Fibroblast of skin of abdomen (primary cell): ENCODE measurements around the gene TRIM72.
"Not testable (repeated sequence)": the region's sequence is repeated elsewhere in the genome, so short reads cannot be mapped to it uniquely, and the experiment has no call there.

Source experiments
- DNase-seq: peaks from one replicate; pipeline ENCODE4 v3.0.0-alpha.2; 2013

Gene TRIM72

GRCh38 chr16:31215287-31216162 lies 1.6 kb downstream of the TRIM72 start:
- peak; percentile 26 for DNase-seq

GRCh38 chr16:31216422-31217135 lies 2.7 kb downstream of the TRIM72 start, which contains the start of gene PYDC1:
Gene PYDC1, minus strand, starts transcription at chr16:31217135. Its CDS starts 107 bp downstream, at chr16:31217028.
- no peak for DNase-seq

GRCh38 chr16:31217136-31217530 lies 3.2 kb downstream of the TRIM72 start:
- DNase-seq = no peak

GRCh38 chr16:31219154-31219741 lies 5.3 kb downstream of the TRIM72 start:
- DNase-seq = no peak

- no peak for DNase-seq
These were observed 7.6 kb downstream of the TRIM72 start for GRCh38 chr16:31221357-31222160.

GRCh38 chr16:31223044-31223443 lies 9.1 kb downstream of the TRIM72 start:
- DNase-seq = no peak

GRCh38 chr16:31224092-31224955 lies 10.4 kb downstream of the TRIM72 start:
- no peak for DNase-seq

GRCh38 chr16:31225193-31225592 lies 11.3 kb downstream of the TRIM72 start:
- no peak for DNase-seq

GRCh38 chr16:31228206-31228605 lies 14.3 kb downstream of the TRIM72 start:
- DNase-seq = no peak

- DNase-seq = no peak
These were observed 15.6 kb downstream of the TRIM72 start for GRCh38 chr16:31229501-31229900.

GRCh38 chr16:31238041-31238440 lies 24.1 kb downstream of the TRIM72 start:
- DNase-seq = no peak

GRCh38 chr16:31242206-31242605 lies 28.3 kb downstream of the TRIM72 start:
- no peak for DNase-seq

GRCh38 chr16:31243734-31244670 lies 30.1 kb downstream of the TRIM72 start:
- DNase-seq = no peak

GRCh38 chr16:31245598-31245997 lies 31.7 kb downstream of the TRIM72 start:
- not testable (repeated sequence) for DNase-seq

GRCh38 chr16:31246296-31246695 lies 32.4 kb downstream of the TRIM72 start:
- no peak for DNase-seq

- no peak for DNase-seq
These were observed 34.4 kb downstream of the TRIM72 start for GRCh38 chr16:31248344-31248743.

GRCh38 chr16:31250782-31251384 lies 37.0 kb downstream of the TRIM72 start:
- no peak for DNase-seq

GRCh38 chr16:31251435-31251834 lies 37.5 kb downstream of the TRIM72 start:
- DNase-seq = no peak

GRCh38 chr16:31253642-31254045 lies 39.7 kb downstream of the TRIM72 start:
- DNase-seq = no peak

GRCh38 chr16:31256466-31256865 lies 42.5 kb downstream of the TRIM72 start:
- DNase-seq = no peak
